Measurements from ENCODE around the gene DCT. TPM values are rescaled to one million over a fixed set of nuclear protein-coding genes. Genes with fewer than 3 reads are reported as not detected.

Gene DCT
- polyA plus RNA-seq = 0.04 and 0.80 TPM in 2 replicates

GRCh38 chr13:94479616-94480015, at the start of gene DCT:
DCT (minus strand) TSS chr13:94479682; CDS start chr13:94479255, 427 bp downstream.

Other genes starting within 250 kb of the DCT start
- gene TGDS, start 116.5 kb upstream of the DCT start, polyA plus RNA-seq = 3.9 and 7.1 TPM in 2 replicates
- gene GPR180, start 122.2 kb upstream of the DCT start, polyA plus RNA-seq = 12.9 and 13.6 TPM in 2 replicates
- 0.51 and 0.63 TPM in 2 replicates for gene SOX21, start 232.9 kb upstream of the DCT start, polyA plus RNA-seq